Activated naive CD4-positive, alpha-beta T cell treated with anti-CD3 and anti-CD28 coated beads, Interleukin-2, amount 10 ng/mL, durations not matched to agents 7 days and 5 days (primary cell): ENCODE data around the gene IZUMO1R.
"Not testable (repeated sequence)": the region's sequence is repeated elsewhere in the genome, so short reads cannot be mapped to it uniquely, and the experiment has no call there.

Experiments
- CTCF ChIA-PET: fragments of 350-600 bp; sonication (Branson Sonifier 250); formaldehyde crosslinking; loops from one replicate; lab custom pipeline; 2021; ENCODE audit warnings: antibody characterized with exemption; lab: Charles Lee
- DNase-seq: peaks from one replicate; pipeline ENCODE4 v3.0.0-alpha.2; 2020
- H3K27ac Mint-ChIP-seq: one replicate; pipeline ENCODE4 v1.8.0; 2021; ENCODE audit warnings: mild to moderate bottlenecking, moderate library complexity, mixed read lengths
- H3K27me3 Mint-ChIP-seq: one replicate; pipeline ENCODE4 v1.8.0; 2021; ENCODE audit warnings: mild to moderate bottlenecking, mixed read lengths
- H3K36me3 Mint-ChIP-seq: one replicate; pipeline ENCODE4 v1.8.0; 2021; ENCODE audit warnings: mixed read lengths
- H3K4me1 Mint-ChIP-seq: one replicate; pipeline ENCODE4 v1.8.0; 2021; ENCODE audit warnings: mixed read lengths
- H3K4me3 Mint-ChIP-seq: one replicate; pipeline ENCODE4 v1.8.0; 2021; ENCODE audit warnings: mild to moderate bottlenecking, moderate library complexity, mixed read lengths
- H3K9me3 Mint-ChIP-seq: one replicate; pipeline ENCODE4 v1.8.0; 2021; ENCODE audit warnings: mixed read lengths

The IZUMO1R gene

GRCh38 chr11:94303966-94304958 is at the start of gene IZUMO1R:
Gene IZUMO1R, plus strand, starts transcription at chr11:94304580. Its CDS starts 1,057 bp downstream, at chr11:94305637.
- Mint-ChIP-seq H3K9me3 (no peaks in the 10 kb centered on the region), H3K27me3 (peaks cover 12% of the 10 kb centered on the region), H3K4me1 (no peaks in the 10 kb centered on the region)

DNA sequence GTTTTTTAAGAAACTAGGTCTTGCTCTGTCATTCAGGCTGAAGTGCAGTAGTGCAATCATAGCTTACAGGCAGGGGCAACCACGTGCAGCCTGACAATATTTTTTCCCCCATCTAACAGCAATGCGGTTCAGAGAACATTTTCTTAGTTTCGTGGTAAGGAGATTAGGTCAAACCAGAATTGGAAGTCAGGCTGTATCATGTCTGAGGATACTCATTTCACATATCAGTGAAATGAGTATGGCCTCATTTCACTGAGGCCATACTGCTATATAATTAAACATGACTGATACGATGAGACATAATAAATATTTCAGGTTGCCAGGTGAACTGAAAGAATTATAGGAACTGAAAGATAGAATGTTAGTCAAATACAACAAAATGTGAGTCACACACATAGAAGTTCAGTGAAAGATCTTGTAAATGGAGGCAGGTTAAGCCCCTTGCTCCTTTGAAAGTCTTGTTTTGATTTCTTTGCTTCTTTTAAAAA is 32.5 kb upstream of the IZUMO1R start:
- Mint-ChIP-seq H3K4me1 (no peaks in the 10 kb centered on the region), H3K9me3 (no peaks in the 10 kb centered on the region), H3K27me3 (no peaks in the 10 kb centered on the region), H3K4me3 (no peak overlapping the region), H3K27ac (no peak overlapping the region), H3K36me3 (no peaks in the 10 kb centered on the region)
- DNase-seq: no peak
- CTCF ChIA-PET: no interaction called here

More at GRCh38 chr11:94303966-94304958, at the start of gene IZUMO1R:
- no peak within 1 kb of the TSS for H3K27ac Mint-ChIP-seq
- no peak within 1 kb of the TSS for H3K4me3 Mint-ChIP-seq
- no peaks in the 10 kb centered on the region for H3K36me3 Mint-ChIP-seq
- DNase-seq: no peak
- CTCF ChIA-PET: interaction anchor here (0.6 kb wide), 1 partner anchor 114 kb away, joined by 4 read pairs; no protein-coding TSS in a partner anchor

DNA sequence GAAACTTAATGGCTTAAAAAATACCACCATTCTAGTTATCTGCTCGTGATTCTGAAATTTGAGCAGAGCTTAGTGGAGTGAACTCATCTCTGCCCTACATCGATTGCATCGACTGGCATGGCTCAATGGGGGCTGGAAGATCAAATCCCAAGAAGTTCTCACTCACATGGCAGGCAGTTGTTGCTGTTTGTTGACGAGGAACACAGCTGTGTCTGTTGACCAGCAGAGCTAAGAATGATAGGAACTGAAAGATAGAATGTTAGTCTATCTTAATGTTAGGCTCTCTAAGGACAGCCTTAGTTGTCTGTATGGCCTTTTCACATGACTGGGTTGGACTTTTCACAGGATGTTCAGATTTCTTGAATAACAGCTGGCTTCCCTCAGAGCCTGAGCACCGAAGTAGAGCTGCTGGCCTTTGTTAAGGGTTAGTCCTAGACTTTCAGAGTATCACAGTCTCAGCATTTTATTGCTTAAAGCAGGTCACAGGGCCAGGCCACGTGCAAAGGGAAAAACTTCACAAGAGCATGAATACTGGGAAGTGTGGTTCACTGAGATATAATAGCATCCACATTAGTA is 31.6 kb upstream of the IZUMO1R start:
- Mint-ChIP-seq H3K27ac (no peak overlapping the region), H3K4me1 (no peaks in the 10 kb centered on the region), H3K36me3 (no peaks in the 10 kb centered on the region), H3K9me3 (no peaks in the 10 kb centered on the region), H3K4me3 (no peak overlapping the region), H3K27me3 (no peaks in the 10 kb centered on the region)
- no peak for DNase-seq
- CTCF ChIA-PET: no interaction called here

DNA sequence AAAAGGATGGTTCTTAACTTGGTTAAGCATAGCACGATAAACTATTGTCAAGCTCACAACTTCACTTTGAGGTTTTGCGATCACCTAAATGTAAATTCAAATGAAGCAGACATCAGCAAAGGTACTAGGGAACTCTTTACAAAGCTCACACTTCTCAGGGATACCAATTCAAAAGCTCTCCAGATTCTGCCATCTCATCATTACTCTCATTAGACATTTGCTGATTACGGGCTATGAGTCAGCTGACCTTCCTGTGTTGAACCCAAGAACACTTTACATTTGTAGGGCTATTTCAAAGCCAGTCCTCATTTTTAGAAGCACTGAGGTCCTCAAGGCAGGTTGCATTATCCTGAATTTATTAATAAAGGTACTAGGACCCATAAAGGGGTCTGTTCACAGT is 28.4 kb upstream of the IZUMO1R start:
- Mint-ChIP-seq H3K9me3 (no peaks in the 10 kb centered on the region), H3K4me1 (no peaks in the 10 kb centered on the region), H3K27ac (no peak overlapping the region), H3K27me3 (no peaks in the 10 kb centered on the region), H3K36me3 (no peaks in the 10 kb centered on the region), H3K4me3 (no peak overlapping the region)
- CTCF ChIA-PET: no interaction called here
- DNase-seq: no peak

DNA sequence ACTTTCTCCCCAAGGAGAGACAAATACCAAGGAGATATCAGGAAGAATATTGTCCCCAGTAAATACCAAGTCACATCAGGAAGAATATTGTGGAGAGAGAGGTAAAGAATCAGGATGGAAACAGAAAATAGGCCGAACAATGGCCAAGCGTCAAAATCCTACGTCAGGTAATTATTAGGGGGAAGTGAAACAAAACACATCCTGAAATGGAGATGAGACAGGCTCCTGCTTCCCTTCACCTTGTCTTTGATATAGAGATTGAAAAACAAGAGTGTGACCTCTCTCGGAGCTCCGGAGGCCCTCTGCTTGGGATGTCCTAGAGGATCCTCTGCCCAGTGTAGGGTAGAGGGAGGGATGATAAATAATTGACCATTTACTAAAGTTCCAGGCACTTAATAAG is 27.4 kb upstream of the IZUMO1R start:
- Mint-ChIP-seq H3K27ac (no peak overlapping the region), H3K36me3 (no peaks in the 10 kb centered on the region), H3K9me3 (no peaks in the 10 kb centered on the region), H3K27me3 (no peaks in the 10 kb centered on the region), H3K4me1 (no peaks in the 10 kb centered on the region), H3K4me3 (no peak overlapping the region)
- no peak for DNase-seq
- CTCF ChIA-PET: no interaction called here

GRCh38 chr11:94278207-94278606 is 26.2 kb upstream of the IZUMO1R start:
- H3K27me3 Mint-ChIP-seq, H3K4me1 Mint-ChIP-seq, H3K9me3 Mint-ChIP-seq, DNase-seq, CTCF ChIA-PET, H3K27ac Mint-ChIP-seq, H3K36me3 Mint-ChIP-seq, H3K4me3 Mint-ChIP-seq: not testable (repeated sequence)

- H3K4me1 Mint-ChIP-seq: no peaks in the 10 kb centered on the region
- H3K4me3 Mint-ChIP-seq: no peak overlapping the region
- no peaks in the 10 kb centered on the region for H3K9me3 Mint-ChIP-seq
- H3K27ac Mint-ChIP-seq: no peak overlapping the region
- no peaks in the 10 kb centered on the region for H3K36me3 Mint-ChIP-seq
- no peak for DNase-seq
- no peaks in the 10 kb centered on the region for H3K27me3 Mint-ChIP-seq
- CTCF ChIA-PET: no interaction called here
Observed at GRCh38 chr11:94279996-94280395, 24.4 kb upstream of the IZUMO1R start.

DNA sequence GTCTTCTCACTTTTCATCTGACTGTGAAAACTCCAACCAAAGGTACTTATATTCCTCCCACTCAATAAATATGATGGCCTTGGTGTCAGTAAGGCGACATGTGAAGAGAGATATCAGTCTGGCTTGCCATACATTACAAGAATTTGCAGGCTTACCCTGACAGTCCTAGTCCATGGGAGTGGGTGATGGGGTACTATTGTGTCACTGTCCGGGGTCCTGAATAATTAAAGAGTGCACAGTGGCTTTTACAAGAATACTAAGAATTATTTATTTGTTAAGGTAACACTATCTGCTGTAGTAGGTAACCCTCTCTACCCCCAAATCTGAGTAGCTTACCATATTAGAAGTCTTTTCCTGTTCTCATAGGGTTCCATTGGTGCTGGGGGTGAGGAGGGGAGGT is 23.1 kb upstream of the IZUMO1R start:
- DNase-seq: no peak
- Mint-ChIP-seq H3K27ac (no peak overlapping the region), H3K36me3 (no peaks in the 10 kb centered on the region), H3K9me3 (no peaks in the 10 kb centered on the region), H3K4me1 (no peaks in the 10 kb centered on the region), H3K27me3 (no peaks in the 10 kb centered on the region), H3K4me3 (no peak overlapping the region)
- CTCF ChIA-PET: no interaction called here

DNA sequence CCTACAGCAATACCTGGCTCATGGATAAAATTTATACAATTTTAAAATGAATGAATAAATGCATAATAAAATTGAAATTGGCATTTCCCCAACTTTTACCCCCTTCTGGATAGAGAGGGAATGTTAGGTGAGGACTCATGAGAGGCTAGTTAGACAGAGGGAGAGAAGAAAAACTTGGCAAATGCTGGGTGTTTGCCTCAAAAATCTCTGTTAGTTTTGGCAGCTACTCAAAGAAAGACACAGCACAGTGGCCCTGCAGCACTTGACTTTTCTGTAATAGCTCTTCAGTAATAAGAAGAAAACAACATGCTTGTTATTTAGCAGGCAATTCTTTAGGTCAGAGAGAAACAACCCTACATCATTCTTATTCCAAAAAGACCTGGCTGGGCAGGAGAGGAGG is 20.7 kb upstream of the IZUMO1R start:
- no peak overlapping the region for H3K4me3 Mint-ChIP-seq
- H3K4me1 Mint-ChIP-seq: no peaks in the 10 kb centered on the region
- no peaks in the 10 kb centered on the region for H3K27me3 Mint-ChIP-seq
- no peaks in the 10 kb centered on the region for H3K36me3 Mint-ChIP-seq
- H3K27ac Mint-ChIP-seq: no peak overlapping the region
- CTCF ChIA-PET: no interaction called here
- no peaks in the 10 kb centered on the region for H3K9me3 Mint-ChIP-seq
- DNase-seq: no peak

DNA sequence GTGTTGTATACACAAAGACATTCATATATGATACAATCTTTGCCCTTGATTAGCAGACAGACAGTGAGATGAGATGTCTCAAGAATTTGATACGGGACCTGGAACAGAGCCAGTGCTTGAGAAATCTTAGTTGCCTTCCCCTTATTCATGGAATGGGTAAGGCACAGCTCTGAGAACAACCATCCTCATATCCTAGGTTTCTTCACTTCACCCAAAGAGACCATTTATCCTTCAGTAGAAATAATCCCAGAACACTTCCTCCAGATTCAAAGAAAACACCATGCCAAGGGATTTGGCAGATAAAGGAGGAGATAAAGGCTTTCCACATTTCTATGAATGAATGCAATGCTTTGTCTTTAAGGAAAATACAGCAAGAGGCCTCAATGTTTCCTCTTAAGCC is 8.8 kb upstream of the IZUMO1R start:
- CTCF ChIA-PET: no interaction called here
- no peak for DNase-seq
- no peak overlapping the region for H3K4me3 Mint-ChIP-seq
- no peaks in the 10 kb centered on the region for H3K9me3 Mint-ChIP-seq
- H3K27me3 Mint-ChIP-seq: no peaks in the 10 kb centered on the region
- H3K27ac Mint-ChIP-seq: no peak overlapping the region
- no peaks in the 10 kb centered on the region for H3K4me1 Mint-ChIP-seq
- H3K36me3 Mint-ChIP-seq: no peaks in the 10 kb centered on the region

GRCh38 chr11:94297985-94298576 is 6.3 kb upstream of the IZUMO1R start:
- H3K27ac Mint-ChIP-seq: no peak overlapping the region
- no peaks in the 10 kb centered on the region for H3K4me1 Mint-ChIP-seq
- H3K36me3 Mint-ChIP-seq: no peaks in the 10 kb centered on the region
- no peaks in the 10 kb centered on the region for H3K9me3 Mint-ChIP-seq
- peaks cover 9% of the 10 kb centered on the region for H3K27me3 Mint-ChIP-seq
- DNase-seq: no peak
- H3K4me3 Mint-ChIP-seq: no peak overlapping the region
- CTCF ChIA-PET: interaction anchor here (1.4 kb wide), 1 partner anchor 12 kb away, joined by 3 read pairs; no protein-coding TSS in a partner anchor

DNA sequence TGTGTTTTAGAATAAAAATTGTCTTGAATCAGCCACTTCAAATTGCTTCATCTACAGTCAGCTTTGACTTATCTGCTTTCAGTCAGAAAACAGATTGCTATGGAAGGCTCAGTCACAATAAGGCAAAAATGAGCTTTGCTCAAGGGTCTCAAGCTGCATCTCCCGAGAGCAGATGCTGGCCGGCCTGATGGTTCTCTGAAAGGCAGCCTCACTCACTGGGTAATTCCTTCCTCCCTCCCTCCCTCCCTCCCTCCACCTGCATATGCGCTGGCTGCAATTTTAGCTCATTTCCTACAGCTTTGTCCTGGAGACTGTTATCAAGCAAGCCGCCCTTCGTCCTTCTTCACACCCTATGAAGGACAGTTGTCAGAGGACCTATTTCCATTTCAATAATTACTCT is 1.6 kb upstream of the IZUMO1R start:
- no peak for DNase-seq
- Mint-ChIP-seq H3K4me3 (no peak overlapping the region), H3K27me3 (peaks cover 12% of the 10 kb centered on the region), H3K27ac (no peak overlapping the region), H3K4me1 (no peaks in the 10 kb centered on the region), H3K36me3 (no peaks in the 10 kb centered on the region), H3K9me3 (no peaks in the 10 kb centered on the region)
- CTCF ChIA-PET: no interaction called here

GRCh38 chr11:94305146-94305545 is 766 bp downstream of the IZUMO1R start:
- no peak for DNase-seq
- H3K9me3 Mint-ChIP-seq: no peaks in the 10 kb centered on the region
- no peaks in the 10 kb centered on the region for H3K36me3 Mint-ChIP-seq
- H3K4me1 Mint-ChIP-seq: no peaks in the 10 kb centered on the region
- H3K4me3 Mint-ChIP-seq: no peak overlapping the region
- CTCF ChIA-PET: no interaction called here
- no peak overlapping the region for H3K27ac Mint-ChIP-seq
- H3K27me3 Mint-ChIP-seq: peaks cover 12% of the 10 kb centered on the region

DNA sequence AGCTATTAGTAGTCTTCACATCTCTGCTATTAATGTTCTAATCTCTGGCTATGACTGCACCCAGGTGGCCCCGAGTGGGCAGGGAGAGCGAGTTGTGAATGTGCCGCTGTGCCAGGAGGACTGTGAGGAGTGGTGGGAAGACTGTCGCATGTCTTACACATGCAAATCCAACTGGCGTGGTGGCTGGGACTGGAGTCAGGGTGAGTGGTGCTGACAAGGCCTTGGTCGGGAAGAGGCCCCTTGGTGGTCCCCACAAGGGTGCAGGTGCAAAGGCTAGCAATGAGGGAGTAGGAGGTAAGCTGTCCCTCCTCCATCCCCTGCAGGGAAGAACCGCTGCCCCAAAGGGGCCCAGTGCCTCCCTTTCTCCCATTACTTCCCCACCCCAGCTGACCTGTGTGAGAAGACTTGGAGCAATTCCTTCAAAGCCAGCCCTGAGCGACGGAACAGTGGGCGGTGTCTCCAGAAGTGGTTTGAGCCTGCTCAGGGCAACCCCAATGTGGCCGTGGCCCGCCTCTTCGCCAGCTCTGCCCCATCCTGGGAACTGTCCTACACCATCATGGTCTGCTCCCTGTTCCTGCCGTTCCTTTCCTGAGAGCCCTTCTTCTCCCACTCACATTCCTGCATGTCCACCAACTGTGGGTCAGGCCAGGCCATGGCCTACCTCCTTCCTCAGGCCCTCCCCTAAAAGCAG is 2.9 kb downstream of the IZUMO1R start:
- CTCF ChIA-PET: no interaction called here
- Mint-ChIP-seq H3K27me3 (peaks cover 6% of the 10 kb centered on the region), H3K9me3 (no peaks in the 10 kb centered on the region), H3K36me3 (no peaks in the 10 kb centered on the region), H3K4me1 (no peaks in the 10 kb centered on the region), H3K4me3 (no peak overlapping the region), H3K27ac (no peak overlapping the region)
- no peak for DNase-seq
